Measurements from ENCODE around the gene NIPA2.

NIPA2 gene

GRCh38 chr15:22877607-22878006 lies 39.1 kb downstream of the NIPA2 start:
- DNase-seq (ENCODE audit: low read depth), result no peak

- DNase-seq (ENCODE audit: low read depth), result no peak
These were observed 39.6 kb downstream of the NIPA2 start for GRCh38 chr15:22878103-22878502.

- DNase-seq (ENCODE audit: low read depth), result no peak
These were observed 41.9 kb downstream of the NIPA2 start for GRCh38 chr15:22880068-22880980.

- DNase-seq (ENCODE audit: low read depth), result no peak
These were observed 42.7 kb downstream of the NIPA2 start for GRCh38 chr15:22880981-22881738.

- DNase-seq (ENCODE audit: low read depth), result no peak
These were observed 43.4 kb downstream of the NIPA2 start for GRCh38 chr15:22881739-22882440.

- DNase-seq (ENCODE audit: low read depth), result no peak
These were observed 44.7 kb downstream of the NIPA2 start for GRCh38 chr15:22883196-22883595.

GRCh38 chr15:22884344-22884743 lies 45.9 kb downstream of the NIPA2 start:
- no peak for DNase-seq (ENCODE audit: low read depth)

- no peak for DNase-seq (ENCODE audit: low read depth)
These were observed 46.7 kb downstream of the NIPA2 start for GRCh38 chr15:22885120-22885519.

GRCh38 chr15:22887157-22887951 lies 48.9 kb downstream of the NIPA2 start:
- DNase-seq (ENCODE audit: low read depth), result peak; percentile 88

- DNase-seq (ENCODE audit: low read depth), result peak; percentile 98
These were observed 49.8 kb downstream of the NIPA2 start for GRCh38 chr15:22888120-22888859.

- DNase-seq (ENCODE audit: low read depth), result no peak
These were observed 50.8 kb downstream of the NIPA2 start for GRCh38 chr15:22889146-22889818.

GRCh38 chr15:22890296-22890695 lies 51.8 kb downstream of the NIPA2 start:
- no peak for DNase-seq (ENCODE audit: low read depth)

- DNase-seq (ENCODE audit: low read depth), result no peak
These were observed 53.2 kb downstream of the NIPA2 start for GRCh38 chr15:22891426-22892210.

GRCh38 chr15:22892333-22892732 lies 53.9 kb downstream of the NIPA2 start:
- DNase-seq (ENCODE audit: low read depth), result no peak

- no peak for DNase-seq (ENCODE audit: low read depth)
These were observed 54.6 kb downstream of the NIPA2 start for GRCh38 chr15:22893081-22893480.

GRCh38 chr15:22893881-22894280 lies 55.4 kb downstream of the NIPA2 start:
- DNase-seq (ENCODE audit: low read depth), result no peak

- DNase-seq (ENCODE audit: low read depth), result peak; percentile 48
These were observed 57.2 kb downstream of the NIPA2 start for GRCh38 chr15:22895465-22896190.

GRCh38 chr15:22902046-22902445 lies 63.6 kb downstream of the NIPA2 start:
- no peak for DNase-seq (ENCODE audit: low read depth)

- DNase-seq (ENCODE audit: low read depth), result no peak
These were observed 64.1 kb downstream of the NIPA2 start for GRCh38 chr15:22902578-22902977.
